NCI-H2107 (cell line): Measurements from ENCODE around the gene TENM4.

Source experiments
- DNase-seq: peaks from one replicate; lab custom pipeline; 2025; lab: John Stamatoyannopoulos, UW

TENM4 gene

GRCh38 chr11:79296141-79296540 is 144.7 kb downstream of the TENM4 start:
- DNase-seq = no peak

- DNase-seq = no peak
Observed at GRCh38 chr11:79294845-79295731, 145.7 kb downstream of the TENM4 start.

- DNase-seq = no peak
Observed at GRCh38 chr11:79291948-79292347, 148.9 kb downstream of the TENM4 start.

GRCh38 chr11:79290761-79291160 is 150.1 kb downstream of the TENM4 start:
- DNase-seq = no peak

- DNase-seq = no peak
Observed at GRCh38 chr11:79287952-79288351, 152.9 kb downstream of the TENM4 start.

- DNase-seq = no peak
Observed at GRCh38 chr11:79285756-79286155, 155.1 kb downstream of the TENM4 start.

GRCh38 chr11:79276736-79277325 is 164.0 kb downstream of the TENM4 start:
- DNase-seq = no peak

GRCh38 chr11:79274636-79275331 is 166.0 kb downstream of the TENM4 start:
- DNase-seq = no peak

- no peak for DNase-seq
Observed at GRCh38 chr11:79273781-79274180, 167.0 kb downstream of the TENM4 start.

GRCh38 chr11:79269611-79270307 is 171.1 kb downstream of the TENM4 start:
- DNase-seq = no peak

- no peak for DNase-seq
Observed at GRCh38 chr11:79266396-79266795, 174.4 kb downstream of the TENM4 start.

GRCh38 chr11:79265756-79266322 is 175.0 kb downstream of the TENM4 start:
- no peak for DNase-seq

- no peak for DNase-seq
Observed at GRCh38 chr11:79264284-79264683, 176.5 kb downstream of the TENM4 start.

- no peak for DNase-seq
Observed at GRCh38 chr11:79263001-79263400, 177.8 kb downstream of the TENM4 start.

GRCh38 chr11:79262221-79262620 is 178.6 kb downstream of the TENM4 start:
- DNase-seq = no peak

GRCh38 chr11:79261684-79262083 is 179.1 kb downstream of the TENM4 start:
- DNase-seq = no peak

GRCh38 chr11:79259800-79260199 is 181.0 kb downstream of the TENM4 start:
- no peak for DNase-seq

- no peak for DNase-seq
Observed at GRCh38 chr11:79258576-79258975, 182.3 kb downstream of the TENM4 start.

GRCh38 chr11:79255965-79256364 is 184.9 kb downstream of the TENM4 start:
- DNase-seq = no peak

GRCh38 chr11:79253280-79253679 is 187.6 kb downstream of the TENM4 start:
- no peak for DNase-seq

GRCh38 chr11:79249295-79249993 is 191.4 kb downstream of the TENM4 start:
- DNase-seq = no peak
